PFSK-1 (cell line): ENCODE measurements around the gene USP31.

Experiments
- FOXP2 ChIP-seq: optimal IDR thresholded peaks from 2 replicates; pipeline ENCODE3; 2011; ENCODE audit warnings: borderline replicate concordance, control low read depth, inconsistent platforms; ENCODE audit not compliant: insufficient read depth; ENCODE audit errors: extremely low read length, extremely low read depth
- POLR2AphosphoS5 ChIP-seq: IDR thresholded peaks from 2 replicates; pipeline ENCODE4 v1.6.1; 2012; ENCODE audit warnings: low read depth, mild to moderate bottlenecking, control low read depth, low read length, moderate library complexity
- REST ChIP-seq, 2 experiments: IDR thresholded peaks; 2 replicates each; pipeline versions ENCODE4 v1.6.1 to v1.8.0; 2011 to 2012; ENCODE audit warnings: low read depth in 2 of 2, low read length in 2 of 2, control low read depth in 1 of 2, inconsistent platforms in 1 of 2, mild to moderate bottlenecking in 1 of 2, moderate library complexity in 1 of 2; ENCODE audit not compliant: insufficient read depth in 1 of 2
- SIN3A ChIP-seq: IDR thresholded peaks from 2 replicates; pipeline ENCODE4 v1.6.1; 2012; ENCODE audit warnings: mild to moderate bottlenecking, low read length, moderate library complexity, borderline replicate concordance; ENCODE audit not compliant: insufficient read depth
- TAF1 ChIP-seq: IDR thresholded peaks from 2 replicates; pipeline ENCODE4 v1.6.1; 2012; ENCODE audit warnings: low read length, control low read depth, borderline replicate concordance; ENCODE audit not compliant: insufficient read depth

The USP31 gene

GRCh38 chr16:23125277-23125676, 24.0 kb downstream of the USP31 start:
- no peak for TF ChIP-seq POLR2AphosphoS5
- TF ChIP-seq TAF1, result no peak
- no peak for TF ChIP-seq REST (IDR thresholded peaks at IDR 0.05; ENCODE audit: insufficient read depth in 1 of 2, low read depth in 2 of 2, low read length in 2 of 2)

GRCh38 chr16:23124315-23124714, 24.9 kb downstream of the USP31 start:
- TF ChIP-seq FOXP2, result no peak
- no peak for TF ChIP-seq POLR2AphosphoS5
- no peak for TF ChIP-seq REST (IDR thresholded peaks at IDR 0.05; ENCODE audit: insufficient read depth in 1 of 2, low read depth in 2 of 2, low read length in 2 of 2)
- TF ChIP-seq TAF1, result no peak
- no peak for TF ChIP-seq SIN3A

GRCh38 chr16:23122144-23122543, 27.1 kb downstream of the USP31 start:
- TF ChIP-seq REST (IDR thresholded peaks at IDR 0.05; ENCODE audit: insufficient read depth in 1 of 2, low read depth in 2 of 2, low read length in 2 of 2) (no peak), TAF1 (no peak), FOXP2 (no peak), SIN3A (no peak), POLR2AphosphoS5 (no peak)

GRCh38 chr16:23121024-23121423, 28.2 kb downstream of the USP31 start:
- TF ChIP-seq REST (IDR thresholded peaks at IDR 0.05; ENCODE audit: insufficient read depth in 1 of 2, low read depth in 2 of 2, low read length in 2 of 2), result no peak
- TF ChIP-seq SIN3A, result no peak
- TF ChIP-seq TAF1, result no peak
- TF ChIP-seq FOXP2, result no peak
- TF ChIP-seq POLR2AphosphoS5, result no peak

- TF ChIP-seq SIN3A (no peak), FOXP2 (no peak), TAF1 (no peak), POLR2AphosphoS5 (no peak), REST (IDR thresholded peaks at IDR 0.05; ENCODE audit: insufficient read depth in 1 of 2, low read depth in 2 of 2, low read length in 2 of 2) (no peak)
These were observed 28.7 kb downstream of the USP31 start for GRCh38 chr16:23120562-23120961.
